Endodermal cell (in vitro differentiated cells): Measurements from ENCODE around the gene AKTIP. TPM values are rescaled to one million over a fixed set of nuclear protein-coding genes. Genes with fewer than 3 reads are reported as not detected.

Experiments used
- DNase-seq: peaks from one replicate; pipeline ENCODE4 v3.0.0-alpha.2; 2017
- H3K27ac ChIP-seq: 2 replicates; pipeline ENCODE4 v1.5.1; 2013; ENCODE audit warnings: mild to moderate bottlenecking, low read depth, low read length, moderate library complexity
- H3K27me3 ChIP-seq: 2 replicates; pipeline ENCODE4 v1.6.1; 2013; ENCODE audit warnings: mild to moderate bottlenecking, low read length, moderate library complexity; ENCODE audit not compliant: insufficient read depth, control insufficient read depth, poor library complexity, severe bottlenecking
- H3K36me3 ChIP-seq: 2 replicates; pipeline ENCODE4 v1.7.0; 2013; ENCODE audit warnings: mild to moderate bottlenecking, low read length, moderate library complexity; ENCODE audit not compliant: control insufficient read depth, insufficient read depth
- H3K4me1 ChIP-seq: one replicate; pipeline ENCODE4 v1.7.0; 2013; ENCODE audit warnings: low read length; ENCODE audit not compliant: control insufficient read depth, insufficient read depth
- H3K4me3 ChIP-seq: 2 replicates; pipeline ENCODE4 v1.5.1; 2013; ENCODE audit warnings: mild to moderate bottlenecking, low read length, moderate library complexity
- H3K9ac ChIP-seq: 2 replicates; pipeline ENCODE4 v1.6.1; 2013; ENCODE audit warnings: mild to moderate bottlenecking, low read length, moderate library complexity; ENCODE audit not compliant: poor library complexity, severe bottlenecking; ENCODE audit errors: extremely low read depth
- H3K9me3 ChIP-seq: 2 replicates; pipeline ENCODE4 v1.6.1; 2013; ENCODE audit warnings: mild to moderate bottlenecking, low read length, moderate library complexity; ENCODE audit not compliant: control insufficient read depth
- H3K27ac Mint-ChIP-seq: 2 replicates; pipeline ENCODE4 v1.8.0; 2020; ENCODE audit warnings: mixed read lengths
- H3K27me3 Mint-ChIP-seq: 2 replicates; pipeline ENCODE4 v1.8.0; 2021; ENCODE audit warnings: mild to moderate bottlenecking, mixed read lengths; ENCODE audit not compliant: insufficient read depth
- H3K36me3 Mint-ChIP-seq: 2 replicates; pipeline ENCODE4 v1.8.0; 2020; ENCODE audit warnings: low read depth, mixed read lengths
- H3K4me1 Mint-ChIP-seq: 2 replicates; pipeline ENCODE4 v1.8.0; 2020; ENCODE audit warnings: mixed read lengths
- H3K4me3 Mint-ChIP-seq: 2 replicates; pipeline ENCODE4 v1.8.0; 2020; ENCODE audit warnings: mild to moderate bottlenecking, moderate library complexity, mixed read lengths
- H3K9me3 Mint-ChIP-seq: 2 replicates; pipeline ENCODE4 v1.8.0; 2020; ENCODE audit warnings: mild to moderate bottlenecking, mixed read lengths
- CTCF ChIP-seq: fragments of 200-600 bp; sonication (generic); conservative IDR thresholded peaks from 2 replicates; pipeline ENCODE4 v1.5.0; 2021; ENCODE audit warnings: antibody characterized with exemption, mild to moderate bottlenecking
- WGBS, 2 experiments: methylation state at CpG; one replicate each; pipeline versions ENCODE4 v1.1.5 to v1.1.7; 2013; ENCODE audit warnings: missing lambda C conversion rate in 2 of 2, mixed read lengths in 1 of 2; ENCODE audit not compliant: insufficient coverage in 1 of 2, insufficient read length in 1 of 2; 5-methylcytosine and 5-hydroxymethylcytosine counted together
- total RNA-seq, 2 donors: library from RNA; stranded (reverse); fragmentation: NEBNext Ultra II Directional in 1 of 2; extraction: Animal tissue kit (Norgen Biotek cat#: 25700) in 1 of 2; gene quantifications; 2 replicates in 1 of 2; 3 replicates in 1 of 2; pipeline ENCODE4 v1.2.1, GENCODE V29; 2021

Gene AKTIP
- total RNA-seq, 2 donors from 2014 or later: 18.3 to 21.3 TPM

GRCh38 chr16:53523971-53524548 is 21.1 kb upstream of the AKTIP start:
- no peaks in the 10 kb centered on the region for H3K27me3 ChIP-seq
- no peaks in the 10 kb centered on the region for H3K36me3 ChIP-seq
- no peaks in the 10 kb centered on the region for H3K9me3 ChIP-seq
- H3K9me3 Mint-ChIP-seq: no peaks in the 10 kb centered on the region
- DNase-seq: no peak
- TF ChIP-seq CTCF: no peak
- no peaks in the 10 kb centered on the region for H3K36me3 Mint-ChIP-seq
- H3K9ac ChIP-seq: no peak overlapping the region
- no peaks in the 10 kb centered on the region for H3K4me1 ChIP-seq
- H3K27ac ChIP-seq: no peak overlapping the region
- no peak overlapping the region for H3K27ac Mint-ChIP-seq
- H3K27me3 Mint-ChIP-seq: no peaks in the 10 kb centered on the region
- H3K4me1 Mint-ChIP-seq: no peaks in the 10 kb centered on the region
- H3K4me3 Mint-ChIP-seq: no peak overlapping the region
- 94 to 96% methylated on average over 8 to 15 of the region's 15 CpGs for WGBS, 2 experiments
- H3K4me3 ChIP-seq: no peak overlapping the region

GRCh38 chr16:53523126-53523804 is 20.3 kb upstream of the AKTIP start:
- TF ChIP-seq CTCF: no peak
- no peaks in the 10 kb centered on the region for H3K4me1 Mint-ChIP-seq
- no peaks in the 10 kb centered on the region for H3K36me3 Mint-ChIP-seq
- H3K36me3 ChIP-seq: no peaks in the 10 kb centered on the region
- H3K9me3 ChIP-seq: no peaks in the 10 kb centered on the region
- no peak overlapping the region for H3K27ac Mint-ChIP-seq
- H3K9me3 Mint-ChIP-seq: no peaks in the 10 kb centered on the region
- no peaks in the 10 kb centered on the region for H3K27me3 ChIP-seq
- no peak overlapping the region for H3K4me3 Mint-ChIP-seq
- no peak overlapping the region for H3K9ac ChIP-seq
- no peak overlapping the region for H3K27ac ChIP-seq
- H3K4me3 ChIP-seq: no peak overlapping the region
- 94 to 95% methylated on average over 20 to 21 of the region's 21 CpGs for WGBS, 2 experiments
- H3K27me3 Mint-ChIP-seq: no peaks in the 10 kb centered on the region
- H3K4me1 ChIP-seq: no peaks in the 10 kb centered on the region
- no peak for DNase-seq

GRCh38 chr16:53519417-53520091 is 16.5 kb upstream of the AKTIP start:
- Mint-ChIP-seq H3K27me3 (no peaks in the 10 kb centered on the region), H3K4me1 (no peaks in the 10 kb centered on the region), H3K4me3 (no peak overlapping the region), H3K27ac (no peak overlapping the region), H3K9me3 (peaks cover 8% of the 10 kb centered on the region), H3K36me3 (no peaks in the 10 kb centered on the region)
- WGBS, 2 experiments: 90 to 95% methylated on average over 4 to 8 of the region's 8 CpGs
- no peaks in the 10 kb centered on the region for H3K4me1 ChIP-seq
- no peaks in the 10 kb centered on the region for H3K36me3 ChIP-seq
- H3K9me3 ChIP-seq: no peaks in the 10 kb centered on the region
- no peaks in the 10 kb centered on the region for H3K27me3 ChIP-seq
- no peak overlapping the region for H3K9ac ChIP-seq
- TF ChIP-seq CTCF: no peak
- no peak for DNase-seq
- H3K27ac ChIP-seq: no peak overlapping the region
- no peak overlapping the region for H3K4me3 ChIP-seq
